Chondrocyte (in vitro differentiated cells): Measurements from ENCODE around the gene NSUN7. TPM values are rescaled to one million over a fixed set of nuclear protein-coding genes. Genes with fewer than 3 reads are reported as not detected.

Source experiments
- DNase-seq: peaks from one replicate; pipeline ENCODE4 v3.0.0; 2021; ENCODE audit warnings: mixed read lengths, low spot score
- H3K27ac Mint-ChIP-seq: one replicate; pipeline ENCODE4 v1.8.0; 2021; ENCODE audit warnings: mild to moderate bottlenecking, moderate library complexity, mixed read lengths; ENCODE audit not compliant: unreplicated experiment
- H3K27me3 Mint-ChIP-seq: 2 replicates; pipeline ENCODE4 v1.8.0; 2021; ENCODE audit warnings: low read depth, mixed read lengths
- H3K36me3 Mint-ChIP-seq: 2 replicates; pipeline ENCODE4 v1.8.0; 2021; ENCODE audit warnings: low read depth, mixed read lengths
- H3K4me1 Mint-ChIP-seq: 2 replicates; pipeline ENCODE4 v1.8.0; 2021; ENCODE audit warnings: low read depth, mild to moderate bottlenecking, mixed read lengths
- H3K4me3 Mint-ChIP-seq: one replicate; pipeline ENCODE4 v1.8.0; 2021; ENCODE audit warnings: mild to moderate bottlenecking, moderate library complexity, mixed read lengths; ENCODE audit not compliant: unreplicated experiment
- H3K9me3 Mint-ChIP-seq: 2 replicates; pipeline ENCODE4 v1.8.0; 2021; ENCODE audit warnings: low read depth, mixed read lengths
- total RNA-seq: library from RNA; stranded (reverse); gene quantifications from 3 replicates; pipeline ENCODE4 v1.2.1, GENCODE V29; 2021
- TF ChIP-seq, protein P1 (sequence below): fragments of 200-600 bp; sonication (generic); IDR thresholded peaks from 2 replicates; pipeline ENCODE4 v1.5.0; 2021; ENCODE audit warnings: antibody characterized with exemption, mild to moderate bottlenecking, moderate library complexity

Gene NSUN7
- total RNA-seq, 1 donor from 2014 or later, result 5.1 TPM

GRCh38 chr4:40831146-40831907, 81.6 kb downstream of the NSUN7 start:
- no peak overlapping the region for H3K27ac Mint-ChIP-seq
- no peaks in the 10 kb centered on the region for H3K9me3 Mint-ChIP-seq
- peaks cover 3% of the 10 kb centered on the region for H3K4me1 Mint-ChIP-seq
- TF ChIP-seq, protein P1, sequence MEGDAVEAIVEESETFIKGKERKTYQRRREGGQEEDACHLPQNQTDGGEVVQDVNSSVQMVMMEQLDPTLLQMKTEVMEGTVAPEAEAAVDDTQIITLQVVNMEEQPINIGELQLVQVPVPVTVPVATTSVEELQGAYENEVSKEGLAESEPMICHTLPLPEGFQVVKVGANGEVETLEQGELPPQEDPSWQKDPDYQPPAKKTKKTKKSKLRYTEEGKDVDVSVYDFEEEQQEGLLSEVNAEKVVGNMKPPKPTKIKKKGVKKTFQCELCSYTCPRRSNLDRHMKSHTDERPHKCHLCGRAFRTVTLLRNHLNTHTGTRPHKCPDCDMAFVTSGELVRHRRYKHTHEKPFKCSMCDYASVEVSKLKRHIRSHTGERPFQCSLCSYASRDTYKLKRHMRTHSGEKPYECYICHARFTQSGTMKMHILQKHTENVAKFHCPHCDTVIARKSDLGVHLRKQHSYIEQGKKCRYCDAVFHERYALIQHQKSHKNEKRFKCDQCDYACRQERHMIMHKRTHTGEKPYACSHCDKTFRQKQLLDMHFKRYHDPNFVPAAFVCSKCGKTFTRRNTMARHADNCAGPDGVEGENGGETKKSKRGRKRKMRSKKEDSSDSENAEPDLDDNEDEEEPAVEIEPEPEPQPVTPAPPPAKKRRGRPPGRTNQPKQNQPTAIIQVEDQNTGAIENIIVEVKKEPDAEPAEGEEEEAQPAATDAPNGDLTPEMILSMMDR, result no peak
- H3K4me3 Mint-ChIP-seq, result no peak overlapping the region
- H3K36me3 Mint-ChIP-seq, result peaks cover 46% of the 10 kb centered on the region
- no peak for DNase-seq
- H3K27me3 Mint-ChIP-seq, result no peaks in the 10 kb centered on the region

GRCh38 chr4:40832175-40832574, 82.4 kb downstream of the NSUN7 start:
- TF ChIP-seq, protein P1, result no peak
- H3K27me3 Mint-ChIP-seq, result no peaks in the 10 kb centered on the region
- H3K27ac Mint-ChIP-seq, result peak overlapping the region; percentile 27
- no peak for DNase-seq
- no peaks in the 10 kb centered on the region for H3K9me3 Mint-ChIP-seq
- H3K4me1 Mint-ChIP-seq, result peaks cover 3% of the 10 kb centered on the region
- H3K36me3 Mint-ChIP-seq, result peaks cover 41% of the 10 kb centered on the region
- no peak overlapping the region for H3K4me3 Mint-ChIP-seq

DNA sequence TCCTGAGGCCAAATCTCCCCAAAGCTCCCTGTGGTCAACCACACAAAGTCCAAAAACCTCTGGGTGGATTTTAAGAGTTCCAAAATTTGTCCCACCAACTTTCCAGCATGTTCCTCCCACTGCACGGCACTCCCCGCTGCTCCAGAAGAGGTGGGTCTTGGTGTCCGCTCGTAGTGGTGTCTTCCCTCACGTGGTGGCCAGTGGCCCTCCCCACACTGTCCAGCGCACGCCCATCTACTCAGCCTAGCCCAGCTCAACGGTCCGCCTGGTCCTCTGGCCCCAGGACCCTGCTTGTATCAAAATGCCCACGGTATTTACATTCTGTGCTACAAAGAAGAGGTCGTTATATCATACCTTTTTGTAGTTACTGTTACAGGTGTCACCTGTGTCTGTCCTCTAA, 83.5 kb downstream of the NSUN7 start:
- DNase-seq, result no peak
- H3K27ac Mint-ChIP-seq, result no peak overlapping the region
- TF ChIP-seq, protein P1, result no peak
- H3K4me1 Mint-ChIP-seq, result peaks cover 3% of the 10 kb centered on the region
- H3K9me3 Mint-ChIP-seq, result no peaks in the 10 kb centered on the region
- peaks cover 36% of the 10 kb centered on the region for H3K36me3 Mint-ChIP-seq
- no peak overlapping the region for H3K4me3 Mint-ChIP-seq
- H3K27me3 Mint-ChIP-seq, result no peaks in the 10 kb centered on the region

DNA sequence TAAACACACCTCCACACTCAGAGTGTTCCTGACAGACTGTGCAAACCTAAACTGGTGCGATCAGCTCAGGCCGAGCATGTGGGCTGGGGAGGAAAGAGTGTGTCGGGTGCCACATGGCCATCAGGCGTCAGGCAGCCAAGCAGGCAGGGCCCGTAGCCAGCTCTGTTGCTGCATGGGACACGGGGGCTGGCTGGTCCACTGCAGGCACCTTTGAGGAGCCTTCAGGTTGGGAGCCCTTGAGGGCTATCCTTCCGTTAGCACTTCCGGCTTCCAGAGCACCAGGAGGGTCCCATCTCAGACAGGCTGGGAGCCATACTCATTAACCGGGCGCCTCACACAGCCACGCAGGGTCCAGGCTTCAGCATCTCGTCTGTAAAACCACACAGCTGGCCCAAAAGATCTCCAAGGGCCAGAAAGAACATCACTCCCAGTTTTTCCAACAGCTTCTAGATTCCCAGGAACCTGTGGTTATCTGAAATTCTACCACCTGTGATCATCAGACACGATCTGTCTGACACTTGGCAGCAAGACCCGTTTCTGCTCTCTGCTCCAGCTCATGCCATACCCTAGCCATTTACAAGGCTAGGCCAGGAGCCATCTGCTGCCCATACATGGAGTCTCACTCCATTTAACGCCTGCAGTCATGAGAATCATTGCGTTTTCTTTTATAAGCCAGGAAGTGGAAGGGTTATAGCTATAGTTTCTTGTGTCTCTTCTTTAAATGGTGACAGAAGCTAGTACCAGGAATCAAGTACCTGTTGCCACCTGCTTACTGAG, 87.5 kb downstream of the NSUN7 start:
- Mint-ChIP-seq H3K36me3 (peaks cover 31% of the 10 kb centered on the region), H3K27me3 (no peaks in the 10 kb centered on the region), H3K9me3 (no peaks in the 10 kb centered on the region), H3K27ac (no peak overlapping the region), H3K4me1 (peaks cover 6% of the 10 kb centered on the region), H3K4me3 (no peak overlapping the region)
- DNase-seq, result no peak
- TF ChIP-seq, protein P1, result no peak

DNA sequence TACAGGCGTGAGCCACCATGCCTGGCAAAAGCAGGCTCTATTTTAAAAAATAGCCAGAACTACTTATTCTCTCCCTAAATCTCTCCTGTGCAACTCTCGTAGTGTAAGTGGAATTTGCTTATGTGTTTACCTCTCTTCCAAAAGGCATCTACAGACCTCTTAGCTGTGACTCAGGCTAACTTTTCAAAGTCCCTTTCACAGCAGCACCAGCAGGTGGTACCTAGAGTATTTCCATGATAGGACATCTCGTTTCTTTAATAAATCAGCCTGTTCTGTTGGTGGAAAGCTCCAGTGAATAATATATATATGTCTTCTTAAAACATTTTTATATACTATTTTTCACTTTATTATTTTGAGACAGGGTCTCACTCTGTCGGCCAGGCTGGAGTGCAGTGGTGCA, 89.0 kb downstream of the NSUN7 start:
- Mint-ChIP-seq H3K4me3 (no peak overlapping the region), H3K27me3 (no peaks in the 10 kb centered on the region), H3K4me1 (peaks cover 6% of the 10 kb centered on the region), H3K36me3 (peaks cover 24% of the 10 kb centered on the region), H3K9me3 (no peaks in the 10 kb centered on the region), H3K27ac (no peak overlapping the region)
- TF ChIP-seq, protein P1, result peak; percentile 38
- DNase-seq, result no peak
